Astrocyte (in vitro differentiated cells and primary cell): ENCODE results near the gene LEO1. TPM values are rescaled to one million over a fixed set of nuclear protein-coding genes. Genes with fewer than 3 reads are reported as not detected.

Source experiments
- DNase-seq: peaks from one replicate; pipeline ENCODE4 v3.0.0-alpha.2; 2010; ENCODE audit warnings: low read depth
- FAIRE-seq: peaks from 2 replicates; lab custom pipeline; 2011; peaks lifted over from hg19 to GRCh38; lab: Jason Lieb, UNC
- H2AFZ ChIP-seq: 2 replicates; pipeline ENCODE4 v1.6.0; 2012; ENCODE audit warnings: low read depth, low read length, inconsistent platforms
- H3K27ac ChIP-seq: 2 replicates; pipeline ENCODE4 v1.5.1; 2011; ENCODE audit warnings: low read depth, low read length, inconsistent platforms
- H3K27me3 ChIP-seq: 2 replicates; pipeline ENCODE4 v1.6.0; 2011; ENCODE audit warnings: low read length, inconsistent platforms; ENCODE audit not compliant: insufficient read depth
- H3K36me3 ChIP-seq: 2 replicates; pipeline ENCODE4 v1.5.1; 2011; ENCODE audit warnings: low read length, inconsistent platforms; ENCODE audit not compliant: insufficient read depth
- H3K4me1 ChIP-seq: 2 replicates; pipeline ENCODE4 v1.5.1; 2011; ENCODE audit warnings: low read length, inconsistent platforms; ENCODE audit not compliant: insufficient read depth
- H3K4me2 ChIP-seq: 2 replicates; pipeline ENCODE4 v1.6.0; 2012; ENCODE audit warnings: low read length, inconsistent platforms
- H3K4me3 ChIP-seq: 2 replicates; pipeline ENCODE4 v1.5.1; 2011; ENCODE audit warnings: low read depth, mild to moderate bottlenecking, low read length, inconsistent platforms; ENCODE audit not compliant: insufficient read depth
- H3K79me2 ChIP-seq: 2 replicates; pipeline ENCODE4 v1.6.0; 2012; ENCODE audit warnings: mild to moderate bottlenecking, low read length, inconsistent platforms; ENCODE audit not compliant: insufficient read depth
- H3K9ac ChIP-seq: 2 replicates; pipeline ENCODE4 v1.6.0; 2012; ENCODE audit warnings: mild to moderate bottlenecking, low read length, inconsistent platforms
- H3K9me3 ChIP-seq: 2 replicates; pipeline ENCODE4 v1.5.1; 2012; ENCODE audit warnings: low read depth, mild to moderate bottlenecking, low read length, inconsistent platforms; ENCODE audit not compliant: insufficient read depth
- H4K20me1 ChIP-seq: 2 replicates; pipeline ENCODE4 v1.6.0; 2012; ENCODE audit warnings: low read length, inconsistent platforms; ENCODE audit not compliant: insufficient read depth
- H3K27ac Mint-ChIP-seq: one replicate; pipeline ENCODE4 v1.8.0; 2021; ENCODE audit warnings: mild to moderate bottlenecking, mixed read lengths; ENCODE audit not compliant: unreplicated experiment
- H3K27me3 Mint-ChIP-seq: one replicate; pipeline ENCODE4 v1.8.0; 2021; ENCODE audit warnings: low read depth, mixed read lengths; ENCODE audit not compliant: unreplicated experiment
- H3K36me3 Mint-ChIP-seq: one replicate; pipeline ENCODE4 v1.8.0; 2021; ENCODE audit warnings: low read depth, mixed read lengths; ENCODE audit not compliant: unreplicated experiment
- H3K4me1 Mint-ChIP-seq: one replicate; pipeline ENCODE4 v1.8.0; 2021; ENCODE audit warnings: low read depth, mixed read lengths; ENCODE audit not compliant: unreplicated experiment
- H3K4me3 Mint-ChIP-seq: one replicate; pipeline ENCODE4 v1.8.0; 2021; ENCODE audit warnings: mild to moderate bottlenecking, moderate library complexity, mixed read lengths; ENCODE audit not compliant: unreplicated experiment
- H3K9me3 Mint-ChIP-seq: one replicate; pipeline ENCODE4 v1.8.0; 2021; ENCODE audit warnings: mild to moderate bottlenecking, mixed read lengths; ENCODE audit not compliant: unreplicated experiment
- CTCF ChIP-seq: IDR thresholded peaks from 2 replicates; pipeline ENCODE4 v1.5.1; 2011; ENCODE audit warnings: low read depth, mild to moderate bottlenecking, inconsistent platforms, low read length, moderate library complexity; ENCODE audit not compliant: insufficient read depth
- EZH2 ChIP-seq: IDR thresholded peaks from 2 replicates; pipeline ENCODE4 v1.6.1; 2012; ENCODE audit warnings: mild to moderate bottlenecking, low read length, inconsistent platforms; ENCODE audit not compliant: insufficient read depth
- total RNA-seq: library from RNA; stranded (reverse); gene quantifications from 2 replicates; pipeline ENCODE4 v1.2.1, GENCODE V29; 2021

LEO1 gene
- total RNA-seq, 1 donor from 2014 or later = 25.5 TPM

DNA sequence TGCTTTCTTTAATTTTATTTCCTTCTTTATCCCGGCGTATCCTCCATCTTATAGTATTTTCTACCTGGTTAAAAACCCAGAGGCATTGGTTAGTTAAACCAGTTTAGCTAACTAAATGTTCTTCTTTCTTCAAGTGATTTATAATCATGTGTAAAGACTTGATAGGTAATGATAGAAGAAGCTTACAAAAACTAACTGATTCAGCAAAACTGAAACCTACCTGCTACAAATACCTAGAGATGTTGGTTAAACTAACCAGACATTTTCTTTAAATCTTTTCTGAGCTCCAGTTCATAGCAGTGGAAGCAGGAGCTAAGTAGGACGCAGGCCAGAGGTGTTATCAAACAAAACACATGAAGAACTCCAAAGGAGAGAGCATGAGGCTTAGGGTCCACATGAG is 44.8 kb downstream of the LEO1 start:
- TF ChIP-seq EZH2 (no peak), CTCF (no peak)
- Histone ChIP-seq H3K9ac (no peak overlapping the region), H3K27me3 (no peaks in the 10 kb centered on the region), H3K79me2 (no peaks in the 10 kb centered on the region), H3K4me2 (no peak overlapping the region), H3K9me3 (no peaks in the 10 kb centered on the region), H3K27ac (no peak overlapping the region), H4K20me1 (no peaks in the 10 kb centered on the region), H3K4me1 (no peaks in the 10 kb centered on the region), H3K4me3 (no peak overlapping the region), H2AFZ (no peak overlapping the region), H3K36me3 (peaks cover 17% of the 10 kb centered on the region)
- Mint-ChIP-seq H3K4me1 (peaks cover 5% of the 10 kb centered on the region), H3K36me3 (peaks cover 11% of the 10 kb centered on the region), H3K4me3 (no peak overlapping the region), H3K27me3 (no peaks in the 10 kb centered on the region), H3K9me3 (no peaks in the 10 kb centered on the region), H3K27ac (no peak overlapping the region)
- no peak for FAIRE-seq
- no peak for DNase-seq

DNA sequence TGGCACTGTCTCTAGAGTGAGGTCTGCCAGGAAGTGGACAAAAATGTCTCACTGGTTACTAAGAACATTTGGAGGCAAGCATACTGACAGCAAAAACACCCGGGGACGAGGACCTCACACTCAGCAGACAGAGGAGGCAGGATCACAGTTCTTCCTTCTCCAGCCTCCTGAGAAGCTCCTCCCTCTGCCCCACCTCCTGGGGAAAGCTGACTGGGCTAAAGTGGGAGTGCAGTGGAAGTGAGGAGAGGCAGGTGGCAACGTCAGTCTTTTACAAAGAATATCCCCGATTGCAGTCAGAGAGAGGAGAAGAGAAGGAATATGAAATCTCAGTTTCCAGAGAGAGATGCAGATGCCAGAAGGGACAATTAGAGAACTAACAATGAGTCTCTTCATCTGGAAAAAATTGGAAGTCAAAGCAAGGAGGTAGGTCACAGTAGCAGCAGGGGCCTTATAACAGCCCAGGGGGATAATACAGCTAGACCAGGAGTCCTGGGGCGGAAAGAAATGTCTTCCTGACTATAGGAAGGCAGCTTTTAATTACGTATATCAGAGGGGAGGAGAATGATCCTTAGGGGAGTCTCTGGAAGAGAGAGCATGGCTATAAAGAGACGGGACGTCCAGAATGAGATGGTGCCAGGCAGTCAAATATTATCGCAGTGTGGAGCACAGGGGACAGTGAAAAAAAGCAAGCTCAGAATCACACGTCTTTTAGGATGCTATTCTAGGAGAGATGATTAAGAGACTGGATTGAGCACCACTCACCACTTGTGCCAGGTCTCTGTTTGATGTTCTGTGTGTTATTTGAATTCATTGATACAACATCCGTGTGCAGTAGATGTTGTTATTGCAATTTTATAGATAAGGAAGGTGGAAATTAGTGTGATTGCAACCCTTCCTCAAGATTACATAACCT is 47.2 kb downstream of the LEO1 start:
- Mint-ChIP-seq H3K4me3 (no peak overlapping the region), H3K9me3 (no peaks in the 10 kb centered on the region), H3K27me3 (no peaks in the 10 kb centered on the region), H3K4me1 (peaks cover 5% of the 10 kb centered on the region), H3K27ac (no peak overlapping the region), H3K36me3 (peaks cover 14% of the 10 kb centered on the region)
- no peaks in the 10 kb centered on the region for H4K20me1 ChIP-seq
- DNase-seq = no peak
- no peak overlapping the region for H3K4me2 ChIP-seq
- no peaks in the 10 kb centered on the region for H3K27me3 ChIP-seq
- no peak overlapping the region for H3K4me3 ChIP-seq
- peaks cover 20% of the 10 kb centered on the region for H3K36me3 ChIP-seq
- no peaks in the 10 kb centered on the region for H3K79me2 ChIP-seq
- TF ChIP-seq CTCF (no peak), EZH2 (no peak)
- H3K9me3 ChIP-seq = no peaks in the 10 kb centered on the region
- no peak overlapping the region for H3K27ac ChIP-seq
- H3K4me1 ChIP-seq = no peaks in the 10 kb centered on the region
- H3K9ac ChIP-seq = no peak overlapping the region
- H2AFZ ChIP-seq = no peak overlapping the region
- no peak for FAIRE-seq

- no peak overlapping the region for H2AFZ ChIP-seq
- no peaks in the 10 kb centered on the region for H3K9me3 Mint-ChIP-seq
- peaks cover 21% of the 10 kb centered on the region for H3K36me3 ChIP-seq
- H3K27me3 Mint-ChIP-seq = no peaks in the 10 kb centered on the region
- no peaks in the 10 kb centered on the region for H3K79me2 ChIP-seq
- TF ChIP-seq EZH2 (no peak), CTCF (peak; percentile 16)
- H3K4me2 ChIP-seq = no peak overlapping the region
- no peaks in the 10 kb centered on the region for H3K27me3 ChIP-seq
- peaks cover 10% of the 10 kb centered on the region for H3K36me3 Mint-ChIP-seq
- H3K4me3 Mint-ChIP-seq = no peak overlapping the region
- no peaks in the 10 kb centered on the region for H3K9me3 ChIP-seq
- H3K27ac Mint-ChIP-seq = no peak overlapping the region
- H3K4me3 ChIP-seq = no peak overlapping the region
- H3K4me1 Mint-ChIP-seq = no peaks in the 10 kb centered on the region
- DNase-seq (no peak), FAIRE-seq (no peak)
- no peaks in the 10 kb centered on the region for H3K4me1 ChIP-seq
- H4K20me1 ChIP-seq = no peaks in the 10 kb centered on the region
- no peak overlapping the region for H3K27ac ChIP-seq
- no peak overlapping the region for H3K9ac ChIP-seq
Measured at GRCh38 chr15:51917493-51917892, 54.1 kb downstream of the LEO1 start.
